ENCODE results near the gene SESN3.

DNA sequence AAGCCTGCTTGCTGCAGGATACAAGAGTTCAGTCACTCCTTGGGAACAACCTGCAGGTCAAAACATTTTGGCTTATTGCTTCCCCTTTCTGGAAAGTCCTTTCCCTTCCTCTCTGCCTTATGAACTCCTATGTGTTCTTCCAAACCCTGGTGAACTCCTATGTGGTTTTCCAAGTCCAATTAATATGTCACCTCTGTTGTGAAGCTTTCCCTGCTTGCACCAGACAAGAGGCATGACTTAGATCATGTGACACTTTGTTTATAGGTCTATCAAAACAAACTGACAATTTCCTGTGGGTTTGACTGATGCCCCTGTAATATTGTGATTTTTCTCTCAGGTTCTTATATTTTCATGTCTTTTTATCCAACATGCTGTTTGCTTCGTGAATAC is 77.2 kb downstream of the SESN3 start:
- TF ChIP-seq, protein P1, sequence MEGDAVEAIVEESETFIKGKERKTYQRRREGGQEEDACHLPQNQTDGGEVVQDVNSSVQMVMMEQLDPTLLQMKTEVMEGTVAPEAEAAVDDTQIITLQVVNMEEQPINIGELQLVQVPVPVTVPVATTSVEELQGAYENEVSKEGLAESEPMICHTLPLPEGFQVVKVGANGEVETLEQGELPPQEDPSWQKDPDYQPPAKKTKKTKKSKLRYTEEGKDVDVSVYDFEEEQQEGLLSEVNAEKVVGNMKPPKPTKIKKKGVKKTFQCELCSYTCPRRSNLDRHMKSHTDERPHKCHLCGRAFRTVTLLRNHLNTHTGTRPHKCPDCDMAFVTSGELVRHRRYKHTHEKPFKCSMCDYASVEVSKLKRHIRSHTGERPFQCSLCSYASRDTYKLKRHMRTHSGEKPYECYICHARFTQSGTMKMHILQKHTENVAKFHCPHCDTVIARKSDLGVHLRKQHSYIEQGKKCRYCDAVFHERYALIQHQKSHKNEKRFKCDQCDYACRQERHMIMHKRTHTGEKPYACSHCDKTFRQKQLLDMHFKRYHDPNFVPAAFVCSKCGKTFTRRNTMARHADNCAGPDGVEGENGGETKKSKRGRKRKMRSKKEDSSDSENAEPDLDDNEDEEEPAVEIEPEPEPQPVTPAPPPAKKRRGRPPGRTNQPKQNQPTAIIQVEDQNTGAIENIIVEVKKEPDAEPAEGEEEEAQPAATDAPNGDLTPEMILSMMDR (conservative IDR thresholded peaks at IDR 0.05 in 1 of 2, IDR thresholded peaks at IDR 0.05 in 1 of 2; ENCODE audit: extremely low read depth in 1 of 2, insufficient read depth in 1 of 2, low read depth in 1 of 2, low read length in 2 of 2) = no peak
- no peak for TF ChIP-seq EZH2 (IDR thresholded peaks at IDR 0.05; ENCODE audit: borderline replicate concordance, low read length)

All from mammary epithelial cell (primary cell).